Fibroblast of lung (primary cell): ENCODE measurements around the gene CHP1. TPM values are rescaled to one million over a fixed set of nuclear protein-coding genes. Genes with fewer than 3 reads are reported as not detected.
"Not testable (repeated sequence)": the region's sequence is repeated elsewhere in the genome, so short reads cannot be mapped to it uniquely, and the experiment has no call there.

Source experiments
- DNase-seq, 2 donors: peaks; one replicate each; pipeline versions ENCODE4 v3.0.0 to v3.0.0-alpha.2; 2010; ENCODE audit warnings: low read depth in 2 of 2
- H2AFZ ChIP-seq: 2 replicates; pipeline ENCODE4 v1.5.1; 2012; ENCODE audit warnings: low read length, control low read depth, inconsistent platforms
- H3K27ac ChIP-seq: 2 replicates; pipeline ENCODE4 v1.5.1; 2011; ENCODE audit warnings: low read length, control low read depth; ENCODE audit not compliant: insufficient read depth
- H3K27me3 ChIP-seq: 2 replicates; pipeline ENCODE4 v1.5.1; 2011; ENCODE audit warnings: mild to moderate bottlenecking, low read length; ENCODE audit not compliant: control insufficient read depth, insufficient read depth
- H3K36me3 ChIP-seq: 2 replicates; pipeline ENCODE4 v1.5.1; 2011; ENCODE audit warnings: low read length; ENCODE audit not compliant: control insufficient read depth, insufficient read depth
- H3K4me1 ChIP-seq: 2 replicates; pipeline ENCODE4 v1.5.1; 2011; ENCODE audit warnings: low read length; ENCODE audit not compliant: control insufficient read depth, insufficient read depth; ENCODE audit errors: extremely low read depth
- H3K4me2 ChIP-seq: 2 replicates; pipeline ENCODE4 v1.5.1; 2011; ENCODE audit warnings: low read length, control low read depth; ENCODE audit not compliant: insufficient read depth; ENCODE audit errors: extremely low read depth
- H3K4me3 ChIP-seq, 4 experiments: fragments of 200-600 bp in 1 of 4; sonication (generic) in 1 of 4; replicated peaks in 1 of 4; 2 replicates each; pipeline ENCODE4 v1.5.1; 2011 to 2016; ENCODE audit warnings: low read length in 4 of 4, low read depth in 3 of 4, mild to moderate bottlenecking in 3 of 4, control low read depth in 2 of 4, inconsistent platforms in 1 of 4, mixed read lengths in 1 of 4; ENCODE audit not compliant: insufficient read depth in 1 of 4; ENCODE audit errors: control extremely low read depth in 1 of 4
- H3K79me2 ChIP-seq: 2 replicates; pipeline ENCODE4 v1.5.1; 2012; ENCODE audit warnings: mild to moderate bottlenecking, low read length, inconsistent platforms; ENCODE audit not compliant: control insufficient read depth, insufficient read depth
- H3K9ac ChIP-seq: 2 replicates; pipeline ENCODE4 v1.5.1; 2011; ENCODE audit warnings: mild to moderate bottlenecking, low read length, control low read depth; ENCODE audit not compliant: insufficient read depth
- H3K9me3 ChIP-seq: 2 replicates; pipeline ENCODE4 v1.5.1; 2012; ENCODE audit warnings: low read depth, low read length; ENCODE audit not compliant: control insufficient read depth, insufficient read depth
- H4K20me1 ChIP-seq: 2 replicates; pipeline ENCODE4 v1.5.1; 2011; ENCODE audit warnings: low read length; ENCODE audit not compliant: control insufficient read depth, insufficient read depth; ENCODE audit errors: extremely low read depth
- EZH2 ChIP-seq: IDR thresholded peaks from 2 replicates; pipeline ENCODE4 v1.5.1; 2012; ENCODE audit warnings: low read length, control low read depth, mild to moderate bottlenecking; ENCODE audit errors: missing control alignments
- polyA plus RNA-seq, 2 donors: library from polyadenylated mRNA; depleted of rRNA in 1 of 2; stranded (reverse) in 1 of 2; unstranded in 1 of 2; fragments of >200 nt; gene quantifications; 2 replicates each; pipeline ENCODE4 v1.2.1, GENCODE V29; 2011 to 2012; ENCODE audit warnings: missing spikeins in 1 of 2
- total RNA-seq: library from RNA; depleted of rRNA; stranded (reverse); fragments of >200 nt; gene quantifications from 2 replicates; pipeline ENCODE4 v1.2.1, GENCODE V29; 2014
- TF ChIP-seq, protein P1 (sequence below), 2 donors: IDR thresholded peaks in 1 of 2; conservative IDR thresholded peaks in 1 of 2; 1 replicate in 1 of 2; 2 replicates in 1 of 2; pipeline ENCODE4 v1.5.1; 2011 to 2012; ENCODE audit warnings: low read length in 2 of 2, control low read depth in 1 of 2, inconsistent platforms in 1 of 2, low read depth in 1 of 2, mild to moderate bottlenecking in 1 of 2

Gene CHP1
- total and polyA plus RNA-seq, 2 donors (not counting 1 experiment from before 2014, with no cell fraction given) = 84.7 to 118 TPM

- Histone ChIP-seq H3K9me3 (no peaks in the 10 kb centered on the region), H4K20me1 (no peaks in the 10 kb centered on the region), H3K79me2 (peaks cover 20% of the 10 kb centered on the region), H3K4me2 (peak overlapping the region; percentile 99), H3K9ac (peak overlapping the region; percentile 96), H3K36me3 (no peaks in the 10 kb centered on the region), H3K27ac (peak overlapping the region; percentile 96), H3K4me1 (no peaks in the 10 kb centered on the region), H3K4me3 (peak overlapping the region; percentile 69 to 94 (median 93)), H3K27me3 (no peaks in the 10 kb centered on the region), H2AFZ (peak overlapping the region; percentile 93)
- peak in 1 of 2 donors; percentile 19 for DNase-seq
- no peak for TF ChIP-seq EZH2
- TF ChIP-seq, protein P1, sequence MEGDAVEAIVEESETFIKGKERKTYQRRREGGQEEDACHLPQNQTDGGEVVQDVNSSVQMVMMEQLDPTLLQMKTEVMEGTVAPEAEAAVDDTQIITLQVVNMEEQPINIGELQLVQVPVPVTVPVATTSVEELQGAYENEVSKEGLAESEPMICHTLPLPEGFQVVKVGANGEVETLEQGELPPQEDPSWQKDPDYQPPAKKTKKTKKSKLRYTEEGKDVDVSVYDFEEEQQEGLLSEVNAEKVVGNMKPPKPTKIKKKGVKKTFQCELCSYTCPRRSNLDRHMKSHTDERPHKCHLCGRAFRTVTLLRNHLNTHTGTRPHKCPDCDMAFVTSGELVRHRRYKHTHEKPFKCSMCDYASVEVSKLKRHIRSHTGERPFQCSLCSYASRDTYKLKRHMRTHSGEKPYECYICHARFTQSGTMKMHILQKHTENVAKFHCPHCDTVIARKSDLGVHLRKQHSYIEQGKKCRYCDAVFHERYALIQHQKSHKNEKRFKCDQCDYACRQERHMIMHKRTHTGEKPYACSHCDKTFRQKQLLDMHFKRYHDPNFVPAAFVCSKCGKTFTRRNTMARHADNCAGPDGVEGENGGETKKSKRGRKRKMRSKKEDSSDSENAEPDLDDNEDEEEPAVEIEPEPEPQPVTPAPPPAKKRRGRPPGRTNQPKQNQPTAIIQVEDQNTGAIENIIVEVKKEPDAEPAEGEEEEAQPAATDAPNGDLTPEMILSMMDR (conservative IDR thresholded peaks at IDR 0.05 in 1 of 2, IDR thresholded peaks at IDR 0.05 in 1 of 2; ENCODE audit: low read depth in 1 of 2, low read length in 2 of 2) = no peak
Measured at GRCh38 chr15:41231422-41232226, 556 bp downstream of the CHP1 start.

- Histone ChIP-seq H3K27me3 (no peaks in the 10 kb centered on the region), H3K9me3 (no peaks in the 10 kb centered on the region), H3K79me2 (peaks cover 20% of the 10 kb centered on the region), H3K4me3 (no peak overlapping the region), H3K27ac (no peak overlapping the region), H3K4me1 (no peaks in the 10 kb centered on the region), H2AFZ (no peak overlapping the region), H3K36me3 (no peaks in the 10 kb centered on the region), H3K4me2 (peak overlapping the region; percentile 3), H4K20me1 (no peaks in the 10 kb centered on the region), H3K9ac (no peak overlapping the region)
- peak; percentile 74 to 81 for DNase-seq
- TF ChIP-seq, protein P1 (conservative IDR thresholded peaks at IDR 0.05 in 1 of 2, IDR thresholded peaks at IDR 0.05 in 1 of 2; ENCODE audit: low read depth in 1 of 2, low read length in 2 of 2) = no peak
- no peak for TF ChIP-seq EZH2
Measured at GRCh38 chr15:41233367-41233771, 2.3 kb downstream of the CHP1 start.

GRCh38 chr15:41235228-41235627 is 4.2 kb downstream of the CHP1 start:
- not testable (repeated sequence) for DNase-seq, H3K36me3 ChIP-seq, H3K9me3 ChIP-seq, H3K9ac ChIP-seq, H3K4me2 ChIP-seq, H3K4me3 ChIP-seq, H3K4me1 ChIP-seq, H2AFZ ChIP-seq, H3K27me3 ChIP-seq, H3K27ac ChIP-seq, H4K20me1 ChIP-seq
- H3K79me2 ChIP-seq = peaks cover 20% of the 10 kb centered on the region
